ENCODE measurements around the gene TMPRSS3.
A peak's percentile ranks its signal among the peaks of the same experiment; 100 is the strongest.

TMPRSS3 gene

DNA sequence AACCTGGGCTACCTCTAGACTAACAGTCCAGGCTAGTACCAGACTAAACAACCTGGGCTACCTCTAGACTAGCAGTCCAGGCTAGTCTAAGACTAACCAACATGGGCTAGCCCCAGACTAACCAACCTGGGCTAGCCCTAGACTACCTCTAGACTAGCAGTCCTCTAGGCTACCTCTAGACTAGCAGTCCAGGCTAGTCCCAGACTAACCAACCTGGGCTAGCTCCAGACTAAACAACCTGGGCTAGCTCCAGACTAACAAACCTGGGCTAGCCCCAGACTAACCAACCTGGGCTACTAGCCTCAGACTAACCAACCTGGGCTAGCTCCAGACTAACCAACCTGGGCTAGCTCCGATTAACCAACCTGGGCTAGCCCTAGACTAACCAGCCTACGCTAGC lies 47.1 kb downstream of the TMPRSS3 start:
- no peak for DNase-seq

DNA sequence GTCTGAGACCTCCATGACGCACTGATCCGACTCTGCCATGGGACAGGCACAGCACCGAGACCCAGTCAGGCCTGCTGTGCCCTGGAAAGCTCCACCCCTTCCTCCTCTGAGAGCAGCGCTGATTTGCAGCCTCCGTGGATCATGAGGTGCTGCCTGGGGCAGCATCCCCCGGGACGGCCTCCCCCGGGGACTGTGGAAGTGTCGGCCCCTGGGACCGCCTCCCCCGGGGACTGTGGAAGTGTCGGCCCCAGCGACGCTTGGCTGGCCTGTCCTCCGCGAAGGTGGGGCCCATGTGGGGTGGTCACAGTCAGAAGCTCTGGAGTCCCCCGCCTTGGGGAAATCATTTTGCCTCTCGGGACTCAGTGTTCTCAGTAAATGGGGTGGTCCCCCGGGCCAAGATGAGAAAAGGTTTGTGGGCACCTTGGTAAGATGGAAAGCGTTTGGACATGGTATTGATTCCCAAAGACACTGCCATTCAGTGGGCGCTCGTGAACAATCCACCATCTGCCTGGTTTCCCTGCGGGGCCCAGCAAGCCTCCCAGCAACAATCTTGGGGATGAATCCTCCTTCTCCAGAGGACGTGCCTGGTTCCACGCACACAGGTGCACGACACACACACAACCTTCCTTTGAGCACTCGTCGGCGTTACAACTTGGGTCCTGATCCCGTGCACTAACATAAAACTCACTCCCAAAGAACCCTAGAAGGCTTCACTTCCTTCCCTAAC lies 48.1 kb downstream of the TMPRSS3 start:
- DNase-seq, result no peak

DNA sequence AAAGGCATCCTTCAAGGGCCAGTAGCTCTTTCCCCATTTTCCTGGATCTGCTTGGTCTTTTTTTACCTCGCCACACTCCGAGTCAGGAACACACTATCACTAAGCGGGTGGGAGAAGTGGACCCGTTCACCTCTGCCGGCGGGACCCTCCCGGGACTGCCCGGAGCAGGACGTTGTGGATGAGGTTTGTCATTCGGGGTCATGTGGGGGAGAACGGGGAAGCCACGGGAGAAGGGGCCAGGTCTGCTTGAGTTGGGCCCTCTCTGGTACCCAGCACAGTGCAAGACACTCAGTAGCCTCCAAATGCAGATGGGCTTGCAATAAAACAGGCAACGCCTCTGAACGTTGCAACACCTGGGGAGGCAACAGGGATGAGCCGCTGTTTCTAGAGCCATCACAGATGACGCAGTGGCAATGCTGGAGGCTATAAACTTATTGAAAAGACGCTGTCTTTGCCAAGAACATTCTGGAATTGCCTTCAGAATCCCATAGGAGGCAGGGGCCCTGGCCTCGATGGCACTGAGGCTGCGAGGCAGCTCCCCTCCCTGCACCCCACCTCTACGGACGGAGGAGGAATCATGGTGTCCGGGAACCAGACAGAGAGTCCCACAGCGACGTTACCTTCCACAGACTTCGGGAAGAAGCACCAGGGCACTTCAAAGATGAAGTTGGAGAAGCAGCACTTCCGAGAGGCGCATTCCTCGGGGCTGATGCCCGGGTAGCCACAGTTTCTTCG lies 48.8 kb downstream of the TMPRSS3 start:
- DNase-seq, result no peak

DNA sequence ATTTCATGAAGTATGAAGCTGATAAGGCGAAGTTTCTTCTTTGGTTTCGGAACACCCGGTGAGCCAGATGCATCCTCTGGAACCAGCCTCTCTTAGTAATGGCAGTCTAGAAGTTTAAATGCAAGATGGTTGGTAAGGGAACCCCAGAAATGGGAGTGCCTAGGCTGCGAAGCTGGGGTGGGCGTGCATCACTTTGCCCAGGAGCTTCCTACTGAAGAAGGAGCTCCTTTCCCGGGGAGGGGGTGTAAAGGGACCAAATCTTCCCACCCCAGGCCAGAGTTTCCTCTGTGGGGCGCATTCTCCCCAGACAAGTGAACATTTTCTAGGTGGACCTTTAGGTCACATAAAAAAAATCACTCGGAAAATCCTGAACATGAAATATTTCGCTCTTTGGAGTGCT lies 49.4 kb downstream of the TMPRSS3 start:
- no peak for DNase-seq

DNA sequence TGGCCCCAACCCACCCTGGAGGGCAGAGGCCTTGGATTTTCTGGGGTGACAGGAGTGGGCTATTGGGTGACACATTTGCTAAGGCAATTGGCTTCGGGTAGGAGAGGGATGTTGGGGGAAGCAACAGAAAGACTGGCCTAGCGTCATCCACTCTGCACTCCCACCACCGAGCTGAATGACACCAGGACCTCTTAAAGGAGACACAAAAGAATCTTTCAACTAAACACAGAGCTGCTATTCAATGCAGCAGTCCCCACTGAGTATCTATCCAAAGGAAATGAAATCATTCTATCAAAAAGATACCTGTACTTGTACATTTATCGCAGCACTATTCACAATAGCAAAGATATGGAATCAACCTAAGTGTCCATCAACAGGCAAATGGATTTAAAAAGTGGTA lies 51.2 kb downstream of the TMPRSS3 start:
- no peak for DNase-seq

DNA sequence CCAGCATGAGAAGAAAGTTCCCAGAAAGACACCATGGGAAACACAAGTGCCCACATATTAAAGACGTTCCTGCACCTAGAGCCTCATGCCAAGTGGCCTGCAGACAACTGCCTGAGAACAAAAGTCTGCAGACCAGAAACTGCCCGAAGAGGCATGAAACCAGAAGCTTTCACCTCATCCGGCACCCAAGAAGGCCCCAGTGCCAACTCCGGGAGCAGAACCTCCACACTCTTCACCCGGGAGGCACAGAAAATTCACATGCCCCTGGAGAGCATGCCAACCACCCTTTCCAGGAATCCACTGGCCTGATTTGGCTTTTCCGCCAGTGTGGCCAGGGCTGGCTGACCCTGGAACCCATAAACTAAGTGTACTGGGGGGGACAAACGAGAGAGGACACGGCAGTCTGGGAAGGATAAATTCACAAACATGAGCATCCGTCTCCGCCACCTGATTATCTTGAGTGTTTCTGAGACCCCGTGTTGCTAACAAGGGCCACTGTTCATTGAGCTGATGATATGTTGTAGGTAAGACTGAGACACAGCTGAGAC lies 51.8 kb downstream of the TMPRSS3 start:
- no peak for DNase-seq

DNA sequence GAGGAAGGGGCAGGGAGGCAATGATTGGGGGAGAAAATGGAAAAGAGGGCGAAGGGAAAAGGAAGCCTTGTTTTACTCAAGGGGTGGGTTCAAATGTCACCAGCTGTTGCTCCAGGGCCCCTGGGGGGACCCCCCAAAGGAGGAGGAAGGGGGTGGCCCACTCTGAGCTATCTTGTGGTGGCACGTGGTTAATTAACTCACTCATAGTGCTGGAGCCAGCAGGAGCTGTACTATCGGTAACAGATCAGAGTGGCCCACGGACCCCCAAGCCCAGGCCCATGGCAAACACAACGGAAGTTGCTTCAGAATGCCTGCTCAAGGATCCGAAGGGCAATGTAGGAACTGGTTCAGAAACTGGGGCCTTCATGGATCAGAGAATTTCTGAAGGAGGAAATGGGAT lies 52.3 kb downstream of the TMPRSS3 start:
- no peak for DNase-seq

DNA sequence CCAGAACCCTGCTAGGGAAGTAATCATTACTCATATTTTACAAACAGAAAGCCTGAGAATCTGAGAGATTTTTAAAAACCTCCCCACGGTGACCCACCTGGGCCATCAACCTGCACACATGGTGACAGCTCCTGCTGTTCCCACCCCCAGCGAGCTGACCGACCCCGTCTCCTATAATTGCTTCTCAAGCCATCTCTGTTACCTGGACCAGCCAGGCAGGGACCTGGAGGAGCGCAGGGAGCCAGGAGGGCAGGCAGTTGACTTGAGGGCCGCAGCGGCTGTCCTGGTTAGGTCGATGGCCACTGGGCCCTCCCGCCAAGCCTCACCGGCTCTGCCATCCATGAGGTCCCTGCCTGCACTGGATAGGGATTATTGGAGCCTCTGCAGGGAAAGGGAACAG lies 52.8 kb downstream of the TMPRSS3 start:
- DNase-seq, result no peak

DNA sequence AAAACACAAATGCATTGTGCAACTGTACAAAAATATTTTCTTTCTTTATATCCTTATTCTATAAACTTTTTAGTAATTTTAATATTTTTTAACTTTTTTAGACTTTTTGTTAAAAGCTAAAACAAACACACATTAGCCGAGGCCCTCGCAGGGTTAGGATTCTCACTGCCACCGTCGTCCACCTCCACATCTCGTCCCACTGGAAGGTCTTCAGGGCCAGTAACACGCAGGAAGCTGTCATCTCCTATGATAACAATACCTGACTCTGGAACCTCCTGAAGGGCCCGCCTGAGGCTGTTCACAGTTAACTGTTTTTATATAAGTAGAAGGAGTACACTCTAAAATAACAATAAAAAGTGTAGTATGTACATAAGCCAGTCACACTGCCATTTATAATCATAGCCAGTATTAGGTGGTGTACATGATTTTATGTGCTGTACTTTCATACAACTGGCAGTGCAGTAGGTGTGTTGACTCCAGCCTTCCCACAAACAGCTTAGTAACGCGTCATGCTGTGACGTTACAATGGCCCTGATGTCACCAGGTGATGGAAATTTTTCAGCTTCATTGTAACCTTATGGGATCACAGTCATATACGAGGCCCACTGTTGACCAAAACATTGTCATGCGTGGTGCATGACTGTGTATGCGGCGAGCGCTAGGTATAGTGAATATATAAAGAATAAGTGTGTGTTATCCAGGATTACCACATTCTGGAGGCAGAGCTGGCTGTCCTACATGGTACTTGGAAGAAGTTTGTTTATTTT lies 53.9 kb downstream of the TMPRSS3 start:
- peak in 1 of 2 experiments; percentile 36 for DNase-seq

DNA sequence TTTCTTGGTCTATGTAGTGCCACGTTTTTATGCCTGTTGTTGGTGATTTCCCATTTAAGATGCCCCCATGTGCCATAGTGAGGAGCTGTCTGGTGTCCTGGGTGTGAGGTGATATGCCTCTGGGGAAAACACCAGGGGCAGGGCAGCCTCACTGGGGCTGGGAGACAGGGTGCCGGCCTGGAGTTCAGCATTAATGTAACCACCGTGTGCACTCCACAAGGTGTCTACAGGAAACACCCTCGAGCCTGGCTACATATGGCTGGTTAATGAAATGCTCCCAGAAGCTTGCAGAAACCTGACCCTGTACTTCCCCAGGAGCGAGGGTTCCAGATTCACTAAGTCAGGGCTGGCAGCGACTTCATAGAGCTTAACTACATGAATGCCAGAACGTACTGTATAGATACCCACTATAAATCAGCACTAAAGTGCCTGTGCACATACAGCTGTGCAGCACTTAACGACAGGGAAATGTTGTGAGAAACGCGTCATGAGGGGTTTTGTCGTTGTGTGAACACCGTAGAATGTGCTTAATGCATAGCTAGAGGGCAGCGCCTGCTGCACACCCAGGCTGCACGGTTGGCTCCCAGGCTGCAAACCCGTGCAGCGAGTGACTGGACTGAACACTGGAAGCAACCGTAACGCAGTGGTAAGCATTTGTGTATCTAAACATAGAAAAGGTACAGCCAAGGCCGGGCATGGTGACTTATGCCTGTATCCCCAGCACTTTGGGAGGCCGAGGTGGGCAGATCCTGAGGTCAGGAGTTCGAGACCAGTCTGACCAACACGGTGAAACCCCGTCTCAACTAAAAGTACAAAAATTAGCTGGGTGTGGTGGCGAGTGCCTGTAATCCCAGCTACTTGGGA lies 55.4 kb downstream of the TMPRSS3 start:
- DNase-seq, result peak in 1 of 2 experiments; percentile 10

DNA sequence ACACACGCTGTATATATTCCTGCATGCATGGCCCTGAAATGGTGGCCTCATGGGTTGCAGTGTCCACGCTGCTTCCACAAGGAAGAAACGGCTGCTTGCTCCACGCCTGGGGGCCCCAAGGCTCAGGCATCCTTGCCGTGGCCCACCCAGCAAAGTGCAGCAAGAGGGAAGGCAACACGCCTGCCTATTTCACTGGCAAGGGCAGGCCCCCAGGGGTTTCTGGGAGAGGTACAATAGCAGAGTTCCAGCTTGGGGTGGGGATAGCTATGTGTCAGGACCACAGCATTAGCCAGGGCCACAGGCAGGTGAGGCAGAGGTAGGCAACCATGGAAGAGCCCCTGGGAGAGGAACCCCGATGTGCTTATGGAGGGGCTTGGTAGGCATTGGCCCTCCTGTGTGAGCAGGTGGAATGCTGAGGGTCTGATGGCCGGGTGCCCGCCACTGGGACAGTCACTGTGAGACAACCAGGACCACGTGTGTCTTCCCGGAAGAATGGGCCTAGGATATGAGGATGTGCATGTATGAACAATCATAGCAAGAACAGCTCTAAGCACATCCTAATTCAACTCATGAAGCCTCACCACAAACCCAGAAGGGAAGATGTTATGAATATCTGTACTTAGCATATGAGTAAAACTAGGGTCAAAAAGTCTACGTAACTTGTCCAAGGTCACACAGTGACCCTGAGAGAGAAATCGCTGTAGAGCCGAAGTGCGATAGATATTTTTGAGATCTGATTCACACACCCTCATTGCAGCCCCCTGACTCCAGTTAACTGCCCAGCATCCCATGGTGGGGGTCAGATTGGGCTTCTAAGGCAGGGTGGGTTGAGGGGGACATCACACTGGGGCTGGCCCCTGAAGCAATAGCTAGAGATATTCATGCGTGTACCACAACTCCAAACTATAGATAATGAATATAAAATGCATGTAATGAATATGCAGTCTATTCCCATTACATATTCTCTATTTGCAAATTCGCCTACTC lies 56.8 kb downstream of the TMPRSS3 start:
- no peak for DNase-seq

DNA sequence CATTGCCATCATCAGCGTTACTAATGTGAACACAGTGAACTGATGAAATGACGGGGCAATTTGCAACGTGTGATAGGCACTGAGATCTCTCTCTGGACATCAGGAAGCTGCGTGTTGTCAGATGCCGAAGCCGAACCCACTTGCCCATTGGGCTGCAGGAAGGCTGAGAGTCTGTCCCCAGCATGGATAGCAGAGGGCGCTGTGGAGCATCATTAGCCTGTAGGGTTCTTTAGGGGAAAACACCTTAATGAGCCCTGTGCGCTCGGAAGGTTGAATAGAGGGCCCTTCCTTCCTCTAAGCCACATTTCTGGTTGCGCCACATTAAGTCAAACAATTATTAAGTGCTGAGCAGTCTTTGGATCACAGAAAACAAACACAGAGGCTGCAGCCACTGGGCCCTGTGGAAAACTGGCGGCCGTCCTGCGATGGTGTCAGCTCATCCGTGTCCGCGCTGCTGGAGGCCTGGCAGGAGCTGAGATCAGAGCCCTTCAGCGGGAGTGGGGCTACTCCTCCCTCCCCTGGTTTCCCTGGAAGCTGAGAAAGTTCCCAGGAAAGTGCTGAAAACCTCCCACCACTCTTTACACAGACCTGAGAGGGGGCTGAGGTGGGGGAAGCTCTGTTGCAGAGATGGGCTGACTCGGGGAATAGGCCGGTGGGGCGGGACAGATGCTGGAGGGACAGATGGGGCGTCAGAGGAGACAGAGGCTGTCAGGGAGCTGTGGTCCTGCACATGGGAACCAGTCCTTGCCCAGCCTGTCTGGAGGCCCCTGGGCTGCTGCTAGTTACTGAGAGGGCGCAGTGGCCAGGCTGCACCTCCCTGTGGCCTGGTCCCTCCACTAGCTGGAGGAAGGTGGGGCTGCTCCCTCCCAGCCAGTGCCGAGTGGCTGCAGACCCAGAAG lies 57.8 kb downstream of the TMPRSS3 start:
- peak; percentile 85 to 91 for DNase-seq

DNA sequence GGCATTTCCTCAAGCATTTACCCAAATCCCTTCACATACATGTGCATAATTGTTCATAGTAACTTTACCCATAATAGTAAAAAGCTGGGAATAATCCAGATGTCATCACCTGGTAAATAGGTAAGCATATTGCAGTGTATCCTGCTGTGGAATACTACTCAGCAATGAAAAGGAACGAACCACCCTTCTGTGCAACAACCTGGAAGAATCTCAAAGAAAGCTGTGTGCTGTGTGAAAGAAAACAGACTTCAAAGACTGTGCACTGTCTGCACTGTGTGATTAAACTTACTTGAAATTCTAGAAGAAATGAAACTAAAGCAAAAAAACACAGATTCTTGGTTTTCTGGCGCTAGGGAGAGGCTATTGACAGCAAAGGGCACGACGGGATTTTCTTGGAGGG lies 58.6 kb downstream of the TMPRSS3 start:
- no peak for DNase-seq

DNA sequence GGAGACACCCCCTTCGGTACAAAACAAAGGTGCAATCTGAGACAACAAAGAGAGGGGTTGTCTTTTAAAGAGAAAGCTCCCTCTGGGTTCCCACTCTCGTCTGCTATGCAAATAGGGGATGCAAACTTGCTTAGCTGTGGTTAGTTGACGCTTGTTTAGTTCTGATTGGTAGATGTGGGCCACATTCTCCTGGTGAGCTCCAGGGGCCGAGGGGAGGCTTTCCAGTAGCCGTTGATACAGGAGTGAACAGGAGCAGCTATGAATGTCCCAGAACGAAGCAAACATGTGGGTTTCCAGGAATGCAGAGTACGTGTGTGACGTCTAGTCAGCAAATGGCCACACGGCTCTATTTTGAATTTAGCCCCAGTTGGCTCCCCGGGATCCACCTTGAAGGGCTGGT lies 59.8 kb downstream of the TMPRSS3 start:
- DNase-seq, result no peak

DNA sequence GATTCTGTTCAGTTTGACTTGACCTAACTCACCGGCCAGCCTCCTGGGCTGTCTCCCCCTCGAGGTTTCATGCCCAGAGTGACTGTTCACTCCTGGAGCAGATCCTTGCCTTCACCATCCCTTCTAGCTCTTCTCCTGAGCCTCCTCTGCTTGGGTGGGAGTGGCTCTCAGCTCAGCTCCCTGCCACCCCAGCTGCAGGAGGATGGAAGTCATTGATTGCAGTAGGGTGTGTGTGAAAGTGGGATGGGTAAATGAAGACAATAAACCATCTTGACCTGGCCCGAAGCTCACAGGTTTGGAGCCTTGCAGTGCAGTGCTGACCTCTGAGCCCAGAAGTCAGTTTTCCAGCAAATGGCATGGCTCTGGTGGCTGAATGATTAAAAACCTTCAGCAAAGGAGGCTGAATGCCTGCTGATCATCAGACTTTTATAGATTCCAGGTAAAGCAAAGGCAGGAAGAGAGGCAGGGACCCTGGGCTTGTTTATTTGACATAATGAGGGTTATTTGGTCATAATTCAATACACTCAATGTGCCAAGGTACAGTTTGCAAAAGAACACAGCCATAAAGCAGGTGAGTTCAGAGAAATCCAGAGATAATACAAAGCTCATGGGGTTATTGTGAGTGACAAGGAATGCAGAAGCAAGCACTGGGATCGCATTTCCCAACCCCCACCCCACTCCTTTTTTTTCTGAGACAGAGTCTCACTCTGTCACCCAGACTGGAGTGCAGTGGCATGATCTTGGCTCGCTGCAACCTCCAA lies 63.1 kb downstream of the TMPRSS3 start:
- DNase-seq, result peak in 1 of 2 experiments; percentile 44

DNA sequence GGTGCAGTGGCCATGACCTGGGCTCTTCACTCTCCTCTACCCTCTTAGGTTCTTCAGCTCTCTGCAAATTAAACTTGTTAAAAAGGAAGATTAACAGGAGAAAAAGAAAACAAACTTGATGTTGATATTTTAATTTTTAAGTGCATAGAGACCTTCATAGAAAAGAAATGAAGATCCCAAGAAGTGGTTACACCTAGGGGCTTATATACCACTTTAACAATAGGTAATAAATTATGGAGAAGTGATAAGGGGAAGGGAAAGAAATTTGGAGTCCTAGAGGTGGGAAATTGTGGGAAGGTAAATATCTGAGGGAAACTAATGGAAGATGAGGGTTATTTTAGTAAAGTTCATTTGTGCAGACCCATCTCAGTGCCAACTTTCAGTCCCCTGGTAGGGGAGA lies 64.2 kb downstream of the TMPRSS3 start:
- no peak for DNase-seq

DNA sequence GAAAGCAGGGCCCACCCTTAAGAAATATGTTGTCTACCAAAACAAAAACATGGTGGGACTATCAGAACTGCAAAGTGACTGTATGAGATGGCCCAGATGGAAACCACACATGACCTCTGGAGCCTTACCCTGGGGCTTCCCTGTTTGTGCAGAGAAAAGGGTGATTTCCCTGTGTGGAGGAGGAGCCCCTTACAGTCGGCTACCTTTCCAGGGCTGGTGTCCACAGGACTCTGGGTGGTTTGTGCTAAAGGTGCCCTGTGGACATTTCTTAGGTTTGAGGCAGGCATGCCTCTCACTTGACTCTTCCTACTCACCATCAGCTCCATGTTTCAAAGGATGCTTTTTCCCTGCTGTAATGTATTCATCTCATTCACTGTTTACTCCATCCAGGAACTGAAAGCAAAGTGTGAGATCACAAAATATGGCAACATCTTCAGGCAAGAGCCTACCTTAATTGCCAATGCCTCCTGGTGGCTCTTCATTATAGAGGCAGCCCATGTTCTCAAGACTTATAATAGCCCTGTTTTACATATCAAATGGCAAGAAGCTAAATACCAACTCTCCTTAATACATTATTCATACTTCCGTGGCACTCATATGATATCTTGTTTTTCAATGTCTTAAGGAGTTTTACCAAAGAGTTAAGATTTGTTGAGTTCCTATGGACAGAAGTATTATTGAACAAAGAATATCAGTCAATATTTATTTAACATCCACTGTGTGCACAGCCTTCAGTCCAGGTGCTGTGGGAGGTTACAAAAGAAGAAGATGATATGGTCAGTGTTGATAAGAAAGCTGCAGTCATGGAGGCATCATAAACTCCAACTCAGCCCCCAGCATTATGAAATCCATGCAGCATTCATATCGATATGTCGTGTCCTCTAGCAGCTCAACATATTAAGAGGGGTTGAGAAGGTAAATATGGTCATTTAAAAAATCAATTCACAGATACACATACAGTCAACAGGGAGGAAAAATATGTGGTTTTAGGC lies 65.2 kb downstream of the TMPRSS3 start:
- no peak for DNase-seq

DNA sequence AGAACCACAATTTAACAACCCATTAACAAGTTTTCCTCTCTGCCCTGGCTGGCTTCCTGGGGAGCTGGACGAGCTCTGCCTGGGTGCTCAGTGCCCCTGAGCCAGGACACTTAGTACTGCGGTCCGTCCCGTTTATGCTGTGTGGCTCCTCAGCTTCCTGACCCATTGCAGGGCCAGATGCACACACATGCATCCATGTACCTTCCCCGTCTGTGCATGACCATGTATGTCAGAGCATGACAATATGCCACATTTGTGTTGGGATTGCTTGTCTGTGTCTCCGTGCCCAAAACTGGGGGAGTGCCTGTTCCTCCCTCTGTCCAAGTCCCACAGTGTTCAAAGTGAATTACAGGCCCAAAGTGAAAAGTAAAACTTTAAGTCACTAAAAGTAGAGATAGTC lies 71.0 kb downstream of the TMPRSS3 start:
- no peak for DNase-seq
